GM18505 (cell line): Measurements from ENCODE around the gene NUP214.

Source experiments
- ATAC-seq: cut with Tn5 transposase; IDR thresholded peaks from one replicate; pipeline ENCODE4 v1.9.1; 2021; ENCODE audit not compliant: unreplicated experiment
- POLR2A ChIP-seq: IDR thresholded peaks from 4 replicates; pipeline ENCODE4 v1.6.1; 2011; ENCODE audit warnings: borderline replicate concordance; ENCODE audit not compliant: insufficient read depth, insufficient read length; ENCODE audit errors: extremely low read depth

NUP214 gene

GRCh38 chr9:131117121-131117761, 8.1 kb upstream of the NUP214 start:
- no peak for ATAC-seq
- no peak for TF ChIP-seq POLR2A

GRCh38 chr9:131117762-131118145, 7.6 kb upstream of the NUP214 start:
- no peak for ATAC-seq
- TF ChIP-seq POLR2A = no peak

- no peak for TF ChIP-seq POLR2A
- no peak for ATAC-seq
Observed at GRCh38 chr9:131119600-131119999, 5.8 kb upstream of the NUP214 start.

GRCh38 chr9:131120620-131121228, 4.7 kb upstream of the NUP214 start:
- no peak for ATAC-seq

GRCh38 chr9:131121346-131121745, 4.0 kb upstream of the NUP214 start:
- TF ChIP-seq POLR2A = no peak
- ATAC-seq = no peak

More at GRCh38 chr9:131120620-131121228, 4.7 kb upstream of the NUP214 start:
- TF ChIP-seq POLR2A = no peak

GRCh38 chr9:131122158-131122557, 3.2 kb upstream of the NUP214 start:
- no peak for TF ChIP-seq POLR2A
- ATAC-seq = no peak

GRCh38 chr9:131125038-131125287, 423 bp upstream of the NUP214 start:
- ATAC-seq = no peak
- TF ChIP-seq POLR2A = no peak

GRCh38 chr9:131126059-131126426, 657 bp downstream of the NUP214 start:
- no peak for TF ChIP-seq POLR2A
- ATAC-seq = no peak

- no peak for TF ChIP-seq POLR2A
- no peak for ATAC-seq
Observed at GRCh38 chr9:131129183-131129582, 3.8 kb downstream of the NUP214 start.

GRCh38 chr9:131138676-131139075, 13.3 kb downstream of the NUP214 start:
- ATAC-seq = no peak

GRCh38 chr9:131140112-131140511, 14.7 kb downstream of the NUP214 start:
- no peak for ATAC-seq

More at GRCh38 chr9:131138676-131139075, 13.3 kb downstream of the NUP214 start:
- TF ChIP-seq POLR2A = no peak

GRCh38 chr9:131140550-131140949, 15.2 kb downstream of the NUP214 start:
- no peak for TF ChIP-seq POLR2A
- ATAC-seq = no peak

More at GRCh38 chr9:131140112-131140511, 14.7 kb downstream of the NUP214 start:
- no peak for TF ChIP-seq POLR2A

GRCh38 chr9:131142160-131142559, 16.8 kb downstream of the NUP214 start:
- TF ChIP-seq POLR2A = no peak
- ATAC-seq = no peak

- no peak for TF ChIP-seq POLR2A
- no peak for ATAC-seq
Observed at GRCh38 chr9:131144201-131144600, 18.8 kb downstream of the NUP214 start.
